ENCODE data around the gene ENTPD2. TPM values are rescaled to one million over a fixed set of nuclear protein-coding genes. Genes with fewer than 3 reads are reported as not detected.

ENTPD2 gene
- total and polyA plus RNA-seq, 2 donors (not counting 3 experiments of a cell fraction or from before 2014, with no cell fraction given): not detected

DNA sequence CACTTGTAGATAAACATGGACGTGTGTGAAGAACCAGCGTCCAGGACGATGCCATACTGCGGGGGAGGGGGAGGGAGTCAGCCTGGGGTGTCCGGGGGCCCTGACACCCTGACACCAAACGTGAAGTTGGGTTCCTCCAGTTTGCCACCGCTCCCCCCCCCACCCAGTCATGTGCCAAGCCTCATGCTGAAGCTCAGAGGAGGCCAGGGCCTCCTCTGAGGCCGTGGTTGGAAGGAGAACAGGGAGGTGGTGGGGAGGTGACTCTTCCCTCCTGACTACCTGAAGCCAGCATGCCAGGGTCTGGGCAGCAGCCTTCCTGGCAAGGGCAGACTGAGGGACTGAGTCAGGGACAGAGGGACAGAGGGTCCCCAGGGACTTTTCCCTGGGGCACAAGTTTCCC lies 1.6 kb downstream of the ENTPD2 start:
- Histone ChIP-seq H3K4me2 (ENCODE audit: insufficient read depth, low read length) (no peak overlapping the region), H4K20me1 (replicated peaks; ENCODE audit: control insufficient read depth, extremely low read depth, insufficient read depth, low read length) (no peaks in the 10 kb centered on the region), H3K9me1 (replicated peaks; ENCODE audit: control insufficient read depth, extremely low read depth, insufficient read depth, low read length) (no peaks in the 10 kb centered on the region), H3K79me2 (ENCODE audit: control insufficient read depth, insufficient read depth, low read length) (no peaks in the 10 kb centered on the region), H3K9ac (replicated peaks; ENCODE audit: extremely low read depth, insufficient read depth, low read length) (no peak overlapping the region), H2AFZ (ENCODE audit: low read depth, low read length) (no peak overlapping the region), H3K27me3 (ENCODE audit: control insufficient read depth in 2 of 2, insufficient read depth in 2 of 2, low read length in 2 of 2) (peaks cover 8 to 21% of the 10 kb centered on the region in 2 experiments), H3K9me3 (replicated peaks; ENCODE audit: control insufficient read depth, insufficient read depth, low read length) (no peaks in the 10 kb centered on the region), H3K4me1 (ENCODE audit: control insufficient read depth, extremely low read depth, insufficient read depth, low read length) (no peaks in the 10 kb centered on the region), H3K27ac (ENCODE audit: insufficient read depth, low read depth, low read length) (no peak overlapping the region), H3K36me3 (ENCODE audit: control insufficient read depth in 2 of 2, extremely low read depth in 1 of 2, insufficient read depth in 2 of 2, low read length in 2 of 2) (no peaks in the 10 kb centered on the region), H3K4me3 (replicated peaks in 1 of 3; ENCODE audit: insufficient read depth in 1 of 3, low read depth in 1 of 3, low read length in 3 of 3) (no peak overlapping the region)
- BruUV-seq (replicated peaks): no TSS peak
- intact Hi-C loops (cut with micrococcal nuclease): no loop called here
- DNase-seq (ENCODE audit: low read depth, low spot score): no peak
- FAIRE-seq: no peak
- no peak for TF ChIP-seq GATA2 (IDR thresholded peaks at IDR 0.05; ENCODE audit: insufficient read depth, insufficient read length, low read depth, low read length)
- no peak for TF ChIP-seq MYC (IDR thresholded peaks at IDR 0.05; ENCODE audit: low read depth, low read length)
- TF ChIP-seq POLR2A (IDR thresholded peaks at IDR 0.05; ENCODE audit: low read depth, low read length): no peak
- TF ChIP-seq JUN (IDR thresholded peaks at IDR 0.05; ENCODE audit: borderline replicate concordance, insufficient read depth, insufficient read length, low read depth): no peak
- no peak for TF ChIP-seq EZH2 (IDR thresholded peaks at IDR 0.05; ENCODE audit: borderline replicate concordance, low read depth, low read length, severe bottlenecking)
- no peak for TF ChIP-seq MAX (IDR thresholded peaks at IDR 0.05; ENCODE audit: insufficient read depth, insufficient read length)
- POLR2A ChIA-PET: no interaction called here
- CTCF ChIA-PET: interaction anchor here (0.9 to 2.0 kb wide), 5 partner anchors 12 to 23 kb away, joined by 3 to 12 read pairs (median 7); no protein-coding TSS in a partner anchor
- dilution Hi-C loops (cut with MboI; ENCODE audit: extremely low pct_ligation_motif_present, low sequenced_read_pairs): no loop called here

GRCh38 chr9:137051145-137051724 lies 2.6 kb downstream of the ENTPD2 start:
- dilution Hi-C loops (cut with MboI; ENCODE audit: extremely low pct_ligation_motif_present, low sequenced_read_pairs): no loop called here
- Histone ChIP-seq H3K4me2 (ENCODE audit: insufficient read depth, low read length) (no peak overlapping the region), H3K4me1 (ENCODE audit: control insufficient read depth, extremely low read depth, insufficient read depth, low read length) (peaks cover 2% of the 10 kb centered on the region), H3K27ac (ENCODE audit: insufficient read depth, low read depth, low read length) (no peak overlapping the region), H3K4me3 (replicated peaks in 1 of 3; ENCODE audit: insufficient read depth in 1 of 3, low read depth in 1 of 3, low read length in 3 of 3) (no peak overlapping the region), H3K9me1 (replicated peaks; ENCODE audit: control insufficient read depth, extremely low read depth, insufficient read depth, low read length) (no peaks in the 10 kb centered on the region), H3K9me3 (replicated peaks; ENCODE audit: control insufficient read depth, insufficient read depth, low read length) (no peaks in the 10 kb centered on the region), H3K79me2 (ENCODE audit: control insufficient read depth, insufficient read depth, low read length) (no peaks in the 10 kb centered on the region), H4K20me1 (replicated peaks; ENCODE audit: control insufficient read depth, extremely low read depth, insufficient read depth, low read length) (no peaks in the 10 kb centered on the region), H3K27me3 (ENCODE audit: control insufficient read depth in 2 of 2, insufficient read depth in 2 of 2, low read length in 2 of 2) (peaks cover 8 to 21% of the 10 kb centered on the region in 2 experiments), H3K9ac (replicated peaks; ENCODE audit: extremely low read depth, insufficient read depth, low read length) (no peak overlapping the region), H2AFZ (ENCODE audit: low read depth, low read length) (no peak overlapping the region), H3K36me3 (ENCODE audit: control insufficient read depth in 2 of 2, extremely low read depth in 1 of 2, insufficient read depth in 2 of 2, low read length in 2 of 2) (no peaks in the 10 kb centered on the region)
- BruUV-seq (replicated peaks): no TSS peak
- TF ChIP-seq, protein P1, sequence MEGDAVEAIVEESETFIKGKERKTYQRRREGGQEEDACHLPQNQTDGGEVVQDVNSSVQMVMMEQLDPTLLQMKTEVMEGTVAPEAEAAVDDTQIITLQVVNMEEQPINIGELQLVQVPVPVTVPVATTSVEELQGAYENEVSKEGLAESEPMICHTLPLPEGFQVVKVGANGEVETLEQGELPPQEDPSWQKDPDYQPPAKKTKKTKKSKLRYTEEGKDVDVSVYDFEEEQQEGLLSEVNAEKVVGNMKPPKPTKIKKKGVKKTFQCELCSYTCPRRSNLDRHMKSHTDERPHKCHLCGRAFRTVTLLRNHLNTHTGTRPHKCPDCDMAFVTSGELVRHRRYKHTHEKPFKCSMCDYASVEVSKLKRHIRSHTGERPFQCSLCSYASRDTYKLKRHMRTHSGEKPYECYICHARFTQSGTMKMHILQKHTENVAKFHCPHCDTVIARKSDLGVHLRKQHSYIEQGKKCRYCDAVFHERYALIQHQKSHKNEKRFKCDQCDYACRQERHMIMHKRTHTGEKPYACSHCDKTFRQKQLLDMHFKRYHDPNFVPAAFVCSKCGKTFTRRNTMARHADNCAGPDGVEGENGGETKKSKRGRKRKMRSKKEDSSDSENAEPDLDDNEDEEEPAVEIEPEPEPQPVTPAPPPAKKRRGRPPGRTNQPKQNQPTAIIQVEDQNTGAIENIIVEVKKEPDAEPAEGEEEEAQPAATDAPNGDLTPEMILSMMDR (IDR thresholded peaks at IDR 0.05; ENCODE audit: extremely low read depth in 1 of 2, insufficient read depth in 1 of 2, low read depth in 1 of 2, low read length in 2 of 2): no peak
- TF ChIP-seq EZH2 (IDR thresholded peaks at IDR 0.05; ENCODE audit: borderline replicate concordance, low read depth, low read length, severe bottlenecking): no peak
- TF ChIP-seq MAX (IDR thresholded peaks at IDR 0.05; ENCODE audit: insufficient read depth, insufficient read length): no peak
- no peak for TF ChIP-seq POLR2AphosphoS5 (IDR thresholded peaks at IDR 0.05; ENCODE audit: insufficient read depth, low read depth, low read length)
- TF ChIP-seq GATA2 (IDR thresholded peaks at IDR 0.05; ENCODE audit: insufficient read depth, insufficient read length, low read depth, low read length): no peak
- TF ChIP-seq JUN (IDR thresholded peaks at IDR 0.05; ENCODE audit: borderline replicate concordance, insufficient read depth, insufficient read length, low read depth): no peak
- no peak for TF ChIP-seq MYC (IDR thresholded peaks at IDR 0.05; ENCODE audit: low read depth, low read length)
- TF ChIP-seq FOS (IDR thresholded peaks at IDR 0.05; ENCODE audit: borderline replicate concordance, insufficient read depth, low read length): no peak
- no peak for TF ChIP-seq POLR2A (IDR thresholded peaks at IDR 0.05; ENCODE audit: low read depth, low read length)
- DNase-seq (ENCODE audit: low read depth, low spot score) (no peak), FAIRE-seq (no peak)
- ChIA-PET CTCF (interaction anchor here (2.0 kb wide), 1 partner anchor 13 kb away, joined by 12 read pairs; no protein-coding TSS in a partner anchor), POLR2A (no interaction called here)
- intact Hi-C loops (cut with micrococcal nuclease): no loop called here
